Activated CD4-positive, alpha-beta T cell treated with anti-CD3 and anti-CD28 coated beads, Interleukin-2, amount 50 U/mL, for 1 hour (primary cell): ENCODE measurements around the gene RTN1.
A peak's percentile ranks its signal among the peaks of the same experiment; 100 is the strongest.

Experiments
- DNase-seq: peaks from one replicate; pipeline ENCODE4 v3.0.0-alpha.2; 2020

RTN1 gene

DNA sequence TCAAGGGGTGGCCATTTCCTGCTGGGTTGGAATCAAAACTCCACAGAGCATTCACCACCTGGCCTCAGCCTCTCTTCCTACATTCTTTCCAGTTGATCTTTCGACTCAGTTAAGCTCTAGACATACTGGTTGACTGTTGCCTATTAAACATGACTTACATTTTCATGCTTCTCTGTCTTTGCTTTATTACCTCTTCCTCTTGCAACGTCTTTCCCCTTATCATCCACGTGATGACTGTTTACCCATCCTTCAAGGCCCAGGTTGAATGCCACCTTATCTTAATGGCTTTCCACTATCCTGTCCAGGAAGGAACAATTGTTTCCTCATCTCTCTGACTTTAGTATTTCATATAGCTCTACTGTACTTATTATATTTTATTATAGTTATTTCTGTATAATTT is 269.5 kb downstream of the RTN1 start:
- no peak for DNase-seq

DNA sequence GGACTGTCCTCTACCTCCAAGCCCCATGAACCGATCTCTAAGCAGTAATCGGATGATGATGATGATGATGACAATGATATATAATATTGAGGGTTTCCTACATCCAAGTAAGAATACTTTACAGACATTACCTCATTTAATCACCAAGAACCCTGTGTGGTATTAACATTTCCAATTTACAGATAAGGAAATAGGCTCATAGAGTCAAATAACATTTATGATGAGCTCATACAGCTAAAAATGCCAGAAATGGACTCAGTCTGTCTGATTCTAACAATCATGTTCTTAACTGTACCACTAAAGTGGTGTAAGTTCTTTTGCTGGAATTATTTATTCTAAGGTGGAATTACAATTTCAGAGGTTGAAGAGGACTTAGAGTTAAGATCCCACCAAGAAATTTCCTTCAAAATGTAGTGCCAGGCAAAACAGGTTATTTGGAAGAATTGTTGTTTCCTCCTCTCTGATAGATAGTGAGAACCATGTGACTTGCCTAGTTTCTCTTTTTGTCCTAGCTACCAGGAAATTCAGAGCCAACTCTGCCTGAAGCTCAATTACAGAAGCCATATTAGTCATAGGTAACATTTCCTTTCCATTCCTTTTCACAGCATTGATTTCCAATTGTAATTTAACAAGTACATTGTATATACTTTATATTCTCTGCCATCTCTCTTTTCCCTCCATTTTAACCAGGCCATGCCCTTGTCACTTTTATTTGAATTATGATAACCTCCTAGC is 270.2 kb downstream of the RTN1 start:
- no peak for DNase-seq

DNA sequence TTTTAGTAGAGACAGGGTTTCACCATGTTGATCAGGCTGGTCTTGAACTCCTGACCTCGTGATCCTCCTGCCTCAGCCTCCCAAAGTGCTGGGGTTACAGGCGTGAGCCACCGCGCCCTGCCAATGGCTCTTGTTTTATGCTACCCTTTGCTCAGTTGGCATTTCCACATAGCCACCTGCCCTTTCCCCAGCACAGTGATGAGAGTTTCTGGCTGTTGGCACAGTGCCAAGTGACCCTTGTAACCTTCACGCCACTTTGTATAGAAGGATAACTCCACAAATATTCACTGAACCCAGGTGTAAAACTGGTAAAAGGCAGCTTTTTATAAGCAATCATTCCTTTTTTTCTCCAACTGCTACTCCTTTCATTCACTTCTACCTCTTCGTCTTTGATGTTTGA is 275.5 kb downstream of the RTN1 start:
- no peak for DNase-seq

DNA sequence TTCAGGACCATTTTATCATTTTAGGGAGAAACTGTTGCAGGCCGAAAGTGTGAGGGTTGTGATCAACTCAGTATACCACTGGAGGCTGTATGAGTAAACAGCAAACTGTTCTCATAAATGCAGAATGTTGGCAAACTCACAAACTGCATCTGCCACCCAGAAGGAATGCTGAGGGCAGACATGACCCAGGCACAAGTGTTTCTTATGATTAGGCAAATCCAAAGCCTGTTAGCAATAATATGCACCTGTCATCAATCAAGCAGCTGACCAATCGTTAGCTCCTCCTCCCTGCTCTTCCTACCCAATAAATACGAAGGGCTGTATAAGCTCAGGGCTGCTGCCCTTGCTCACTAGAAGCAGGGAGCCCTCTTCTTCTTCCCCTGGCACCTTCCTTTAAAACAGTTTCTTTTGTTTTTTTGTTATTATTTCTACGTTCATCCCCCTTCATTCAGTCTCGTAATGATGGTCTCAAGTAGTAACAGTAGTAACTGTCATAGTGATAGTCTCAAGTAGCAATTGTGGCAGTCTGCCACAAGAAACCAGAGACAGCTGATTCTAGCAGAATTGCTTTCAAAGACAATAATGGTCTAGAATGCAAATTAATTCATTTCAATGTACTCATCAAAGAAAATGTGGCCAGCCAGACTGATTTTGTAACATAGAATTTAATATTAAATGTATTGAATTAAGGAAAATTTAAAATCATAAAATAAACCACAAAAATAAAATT is 278.8 kb downstream of the RTN1 start:
- no peak for DNase-seq

DNA sequence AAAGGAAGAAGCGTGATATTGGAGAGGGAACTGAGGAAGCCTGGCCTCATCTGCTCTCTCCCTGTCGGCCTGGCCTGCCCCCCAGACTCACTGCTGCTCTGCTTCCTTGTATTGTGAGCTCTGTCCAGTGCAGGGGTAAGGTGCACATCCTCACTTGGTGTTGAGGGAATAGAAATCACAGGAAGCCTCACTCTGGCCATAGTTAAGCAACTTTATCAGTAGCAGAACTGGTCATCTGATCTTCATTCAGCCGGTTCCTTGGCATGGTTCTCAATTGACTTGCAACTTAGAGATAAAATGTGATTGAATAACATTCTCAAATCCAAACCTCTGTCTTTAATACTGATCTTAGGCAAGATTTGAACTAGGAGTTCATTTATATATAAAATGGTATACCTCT is 282.5 kb downstream of the RTN1 start:
- no peak for DNase-seq

DNA sequence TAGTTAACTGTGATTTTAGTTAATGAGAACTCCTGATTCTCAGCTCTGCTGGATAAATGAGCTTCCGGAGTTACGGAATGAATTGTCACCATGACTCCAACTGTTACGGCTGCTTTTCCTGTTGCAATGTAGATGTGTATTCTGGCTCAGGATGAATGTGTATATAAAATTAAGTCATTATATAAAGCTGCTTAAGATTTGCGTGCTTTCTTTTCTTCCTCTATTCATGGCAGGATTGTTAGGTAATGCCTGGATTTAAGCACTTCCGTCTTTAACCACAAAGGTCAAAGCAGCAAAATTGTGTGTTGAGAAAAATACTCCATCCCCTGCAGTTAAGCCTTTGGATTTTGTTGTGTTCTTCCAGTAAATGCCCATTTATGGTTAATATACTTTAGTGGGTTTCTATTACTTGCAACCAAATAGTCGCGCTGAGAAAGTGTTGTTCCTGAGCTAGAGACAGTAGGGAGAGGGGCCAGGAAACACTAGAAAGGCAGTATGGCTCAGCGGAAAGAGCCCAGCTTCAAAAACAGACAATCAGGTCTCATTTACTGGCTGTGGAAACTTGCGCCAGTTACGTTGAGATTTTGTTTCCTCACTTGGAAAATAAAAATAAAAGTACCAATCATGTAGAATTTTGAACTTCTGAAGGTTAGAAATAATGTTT is 284.6 kb downstream of the RTN1 start:
- DNase-seq, result no peak

DNA sequence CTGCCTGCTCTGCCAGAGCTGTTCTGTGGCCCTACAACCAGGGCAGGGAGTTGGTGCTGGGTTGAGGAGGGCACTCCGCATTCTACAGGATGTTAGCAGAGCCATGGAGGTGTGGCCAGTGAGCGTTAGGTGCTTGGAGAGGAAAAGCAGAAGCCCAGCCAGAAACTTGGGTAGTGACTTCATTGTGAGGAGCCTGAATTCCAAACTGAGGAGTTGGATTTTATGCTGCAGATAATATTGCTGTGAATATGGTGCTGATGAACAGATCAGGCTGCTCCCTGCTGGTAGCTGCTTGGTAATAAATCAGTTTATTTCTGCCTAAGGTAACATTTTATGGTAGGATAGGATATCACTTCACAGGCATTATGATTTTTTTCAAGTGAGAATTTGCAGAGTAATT is 286.8 kb downstream of the RTN1 start:
- DNase-seq, result no peak

DNA sequence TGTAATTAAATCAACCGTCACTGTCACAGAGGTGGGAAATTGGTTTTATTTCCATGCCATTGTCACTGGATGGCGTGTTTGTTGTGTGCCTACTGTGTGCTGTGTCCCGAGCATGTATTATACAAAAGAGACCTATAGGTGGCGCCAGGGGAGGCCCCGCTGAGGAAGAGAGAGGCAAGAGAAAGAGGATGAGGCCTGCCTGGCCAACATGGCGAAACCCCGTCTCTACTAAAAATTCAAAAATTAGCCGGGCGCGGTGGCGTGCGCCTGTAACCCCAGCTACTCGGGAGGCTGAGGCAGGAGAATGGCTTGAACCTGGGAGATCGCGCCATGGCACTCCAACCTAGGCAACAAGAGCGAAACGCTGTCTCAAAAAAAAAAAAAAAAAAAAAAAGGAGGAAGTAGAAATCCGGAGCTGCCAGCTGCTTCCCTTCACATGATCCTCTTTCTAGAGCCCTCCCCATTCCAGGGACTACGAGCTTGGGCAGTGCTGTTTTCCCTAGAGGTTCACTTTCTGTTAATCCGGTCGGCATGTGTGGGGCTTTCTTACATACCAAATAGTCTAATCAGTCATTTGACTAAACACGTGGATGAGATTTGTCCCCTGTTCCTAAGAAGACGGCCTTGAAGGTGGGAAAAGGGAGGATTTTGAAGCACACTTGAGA is 287.6 kb downstream of the RTN1 start:
- no peak for DNase-seq

DNA sequence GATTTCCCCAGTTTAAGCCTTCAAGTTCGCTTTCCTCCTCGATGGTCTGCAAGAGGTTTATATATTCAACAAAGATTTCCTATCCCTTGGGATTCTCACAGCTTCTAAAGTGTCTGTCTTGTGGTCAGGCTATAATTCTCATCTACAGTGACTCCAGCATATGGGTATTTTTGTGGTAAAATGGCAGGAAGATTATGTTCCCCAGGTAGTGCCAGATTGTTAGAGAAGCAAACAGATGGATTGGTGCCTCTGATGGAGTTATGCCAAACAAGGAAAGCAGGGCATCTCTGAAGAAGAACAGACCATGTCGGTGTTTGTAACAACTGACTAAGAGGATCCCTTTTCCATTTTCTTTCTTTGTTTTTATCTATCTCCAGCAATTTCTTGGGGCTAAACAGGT is 288.4 kb downstream of the RTN1 start:
- DNase-seq, result no peak

DNA sequence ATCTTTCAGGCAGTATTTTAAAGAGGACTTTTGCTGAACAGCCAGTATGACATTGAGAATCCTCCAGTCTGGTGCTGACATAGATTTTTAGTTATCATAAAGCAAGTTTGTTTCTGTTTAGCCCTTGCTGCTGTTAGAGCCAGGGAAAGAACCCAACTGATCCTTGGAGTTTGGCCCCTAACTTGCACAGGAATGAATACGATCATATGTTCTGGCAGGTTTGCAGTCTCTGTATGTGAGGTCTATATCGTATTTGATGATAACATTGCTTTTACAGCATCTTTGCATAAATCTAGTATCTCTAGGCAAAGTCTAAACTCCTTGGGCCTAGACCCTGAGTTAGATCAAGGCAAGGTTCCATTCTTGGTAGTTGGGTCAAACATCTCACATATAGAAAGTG is 289.7 kb downstream of the RTN1 start:
- DNase-seq, result no peak

DNA sequence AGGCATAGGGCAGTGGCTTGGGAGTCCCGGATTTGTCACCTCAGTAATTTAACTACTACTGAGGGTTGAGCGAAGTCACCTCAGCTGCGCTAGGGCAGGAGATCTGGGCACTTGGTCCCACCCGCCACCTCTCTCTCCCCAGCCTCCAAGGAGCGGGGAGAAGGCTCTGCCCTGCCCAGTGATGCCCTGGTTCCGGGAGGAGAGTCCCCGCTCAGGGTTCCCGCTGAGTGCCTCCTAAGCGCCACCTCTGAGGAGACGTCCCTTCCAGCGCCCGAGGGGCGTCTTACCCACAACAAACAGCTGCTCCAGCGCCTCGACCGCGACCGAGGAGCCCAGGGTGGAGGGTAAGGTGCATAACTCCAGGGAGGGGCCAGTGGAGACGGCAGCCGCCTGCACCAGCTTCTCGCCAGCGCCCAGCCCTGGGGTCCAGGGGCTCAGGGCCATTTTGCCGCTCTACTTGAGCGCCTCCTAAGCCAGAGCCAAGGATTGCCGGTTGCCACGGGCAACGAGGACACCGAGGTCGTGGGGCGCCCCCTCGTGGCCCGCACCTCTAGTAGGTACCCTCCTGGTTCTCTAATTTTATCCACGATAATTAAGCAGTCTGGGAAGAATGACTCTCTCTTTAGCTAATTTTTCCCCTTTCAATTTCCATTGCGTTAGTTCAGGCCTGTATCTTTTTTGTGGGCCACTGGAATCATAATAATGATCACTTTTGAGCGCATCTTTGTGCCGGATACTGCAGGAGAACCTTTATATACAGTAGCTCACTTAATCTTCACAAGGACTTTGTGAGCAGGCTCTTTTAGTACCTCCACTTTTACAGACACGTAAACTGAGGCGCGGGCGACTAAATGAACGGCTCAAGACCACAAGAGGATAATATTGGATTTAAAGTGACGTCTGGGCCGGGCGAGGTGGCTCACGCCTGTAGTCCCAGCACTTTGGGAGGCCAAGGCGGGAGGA is 294.0 kb downstream of the RTN1 start, which contains the start of gene CCDC175:
TSS of gene CCDC175 (minus strand) at position 481 of the 963 bp plus-strand sequence. CDS start at position 444, 37 bp downstream.
- DNase-seq, result peak; percentile 76

DNA sequence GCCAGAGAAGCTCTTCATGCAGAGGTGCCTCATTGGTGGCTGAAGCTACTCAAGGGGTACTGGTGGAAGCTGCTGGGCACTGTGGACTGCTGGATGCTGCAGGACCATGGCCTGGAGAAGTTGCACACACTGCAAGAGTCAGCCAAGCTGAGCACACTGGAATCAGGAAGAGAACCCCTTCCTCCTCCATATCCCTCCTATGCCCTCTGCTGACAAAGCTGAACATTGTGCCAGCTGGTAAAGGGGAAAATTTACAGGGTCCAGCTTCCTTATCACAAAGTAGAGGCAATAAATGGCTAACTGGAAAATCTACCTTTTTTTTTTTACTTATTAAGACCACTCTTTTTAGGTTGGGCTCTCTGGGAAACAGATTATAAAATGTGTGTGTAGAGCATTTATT is 300.5 kb downstream of the RTN1 start:
- no peak for DNase-seq

DNA sequence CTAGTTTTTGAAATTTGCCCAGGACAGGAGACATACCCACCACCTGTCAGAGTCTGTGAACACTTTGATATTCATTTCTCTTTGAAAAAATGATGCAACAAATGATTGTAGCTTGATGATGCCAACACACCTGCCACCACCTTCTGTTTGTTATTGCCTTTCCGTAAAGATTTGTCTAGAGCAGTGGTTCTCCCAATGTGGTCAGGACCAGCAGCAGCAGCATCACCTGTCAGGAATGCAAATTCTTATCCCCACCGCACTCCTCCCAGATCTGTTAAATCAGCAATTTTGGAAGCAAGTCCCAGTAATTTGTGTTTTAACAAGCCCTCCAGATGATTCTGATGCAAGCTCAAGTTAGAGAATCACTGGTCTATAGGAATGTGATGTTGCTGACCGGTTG is 303.9 kb downstream of the RTN1 start:
- no peak for DNase-seq

DNA sequence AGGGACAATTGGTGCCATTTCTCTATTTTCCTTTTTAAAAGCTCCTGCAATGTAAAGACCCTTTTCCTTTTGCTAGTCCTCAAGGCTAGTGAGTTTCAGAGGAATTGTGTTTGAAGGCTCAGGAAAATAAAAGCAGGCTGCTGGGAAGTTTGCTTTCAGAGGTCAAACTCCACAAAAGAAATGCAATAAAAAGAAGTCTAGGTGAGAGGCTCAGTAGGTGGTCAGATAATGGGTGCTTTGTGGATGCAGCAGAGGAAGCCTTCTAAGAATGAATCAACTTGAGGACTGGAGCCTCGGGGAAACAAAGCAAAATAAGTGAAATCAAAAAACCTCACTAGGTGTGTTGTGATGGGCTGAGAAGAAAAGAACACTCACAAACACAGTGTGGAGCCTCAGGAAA is 304.3 kb downstream of the RTN1 start:
- no peak for DNase-seq

DNA sequence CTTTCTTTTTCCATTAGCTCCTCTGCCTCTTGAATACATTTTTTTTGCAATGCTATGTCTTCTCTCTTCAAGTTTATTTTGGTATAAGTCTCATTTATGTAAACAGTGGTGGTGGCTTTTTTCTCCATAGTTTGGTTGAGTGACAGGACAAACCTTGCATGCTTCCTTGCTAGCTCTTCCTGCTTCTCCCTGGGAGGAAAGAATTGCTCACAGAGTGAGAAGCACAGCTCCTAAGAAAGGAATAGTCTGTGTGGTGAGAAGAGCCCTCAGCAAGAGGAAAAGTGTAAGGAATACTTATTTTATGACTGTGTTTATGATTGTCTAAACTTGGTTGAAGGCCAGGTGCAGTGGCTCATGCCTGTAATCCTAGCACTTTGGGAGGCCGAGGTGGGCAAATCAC is 305.5 kb downstream of the RTN1 start:
- no peak for DNase-seq

DNA sequence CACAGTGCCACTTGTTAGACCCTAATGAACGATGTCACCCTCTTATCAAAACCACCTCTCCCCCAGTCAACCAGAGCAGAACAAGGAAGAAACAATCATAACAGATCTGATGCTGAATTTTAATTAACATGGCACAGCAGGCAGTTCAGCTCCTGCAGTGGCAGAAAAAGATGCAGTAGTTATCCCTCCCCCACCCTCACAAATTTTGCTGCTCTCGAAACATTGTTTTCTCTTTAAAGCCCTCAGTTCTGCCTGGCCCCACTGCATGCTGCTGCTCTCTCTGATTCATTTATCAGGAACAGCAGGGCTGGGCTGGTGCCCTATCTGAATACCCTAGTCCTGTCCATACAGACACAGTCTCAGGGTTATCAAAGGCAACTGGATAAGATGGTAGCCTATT is 306.2 kb downstream of the RTN1 start:
- DNase-seq, result no peak

DNA sequence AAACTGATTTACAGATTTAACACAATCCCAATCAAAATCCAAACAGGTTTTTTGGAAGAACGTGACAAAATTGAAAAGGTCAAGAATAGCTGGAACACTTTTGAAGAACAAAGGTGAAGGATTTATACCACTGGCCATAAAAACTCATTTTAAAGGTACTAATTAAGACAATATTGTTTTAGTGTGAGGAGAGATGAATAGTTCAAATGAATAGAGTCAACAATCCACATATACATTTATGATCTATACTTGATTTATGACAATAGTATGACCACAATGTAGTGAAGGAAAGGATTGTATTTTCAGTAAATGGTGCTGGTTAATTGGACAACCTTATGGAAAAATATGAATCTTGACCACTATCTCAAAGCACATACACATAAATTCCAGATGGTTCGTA is 323.3 kb downstream of the RTN1 start:
- DNase-seq, result no peak
